ENCODE data around the gene EMSY. TPM values are rescaled to one million over a fixed set of nuclear protein-coding genes. Genes with fewer than 3 reads are reported as not detected.
A peak's percentile ranks its signal among the peaks of the same experiment; 100 is the strongest.

Gene EMSY
- total and polyA plus RNA-seq, 9 of the 15 experiments (the other 6 are each of a cell fraction or from before 2014, with no cell fraction given) = 12.7 to 25.4 (median 17.9) TPM

- TF ChIP-seq E2F1 (CRISPR knock-in tag; IDR thresholded peaks at IDR 0.05) (peak; percentile 66), MEIS2 (IDR thresholded peaks at IDR 0.05; ENCODE audit: partially characterized antibody) (peak; percentile 82), ZBTB2 (IDR thresholded peaks at IDR 0.05) (peak; percentile 79), SUPT5H (IDR thresholded peaks at IDR 0.05) (peak; percentile 99), RBM39 (optimal IDR thresholded peaks at IDR 0.05; ENCODE audit: low read depth, low read length) (peak; percentile 23), HNRNPL (IDR thresholded peaks at IDR 0.05; ENCODE audit: low read depth, low read length) (no peak), SMARCA4 (IDR thresholded peaks at IDR 0.05) (peak; percentile 36; the same call in 1 of the 2 replicates), SREBF1 (IDR thresholded peaks at IDR 0.05; ENCODE audit: borderline replicate concordance, low read depth, low read length) (peak; percentile 17; the same call in 1 of the 2 replicates), PHF8 (IDR thresholded peaks at IDR 0.05; ENCODE audit: borderline replicate concordance, low read length) (peak; percentile 99), TEAD4 (IDR thresholded peaks at IDR 0.05; ENCODE audit: low read length) (0 out of 2 replicates have a peak, but pooled peaks have one; percentile 35), TEAD4 (CRISPR knock-in tag; IDR thresholded peaks at IDR 0.05; ENCODE audit: borderline replicate concordance) (no peak), CTBP1 (IDR thresholded peaks at IDR 0.05; ENCODE audit: borderline replicate concordance) (peak; percentile 78; the same call in 1 of the 2 replicates), HNRNPLL (IDR thresholded peaks at IDR 0.05; ENCODE audit: low read depth, low read length, poor library complexity, severe bottlenecking) (peak; percentile 97), RB1 (IDR thresholded peaks at IDR 0.05; ENCODE audit: low read depth) (peak; percentile 86; the same call in 1 of the 2 replicates), TAF7 (tag; IDR thresholded peaks at IDR 0.05) (peak; percentile 98), SMAD3 (CRISPR knock-in tag; conservative IDR thresholded peaks at IDR 0.05) (0 out of 2 replicates have a peak, but pooled peaks have one; percentile 33), ZNF12 (CRISPR knock-in tag; IDR thresholded peaks at IDR 0.05) (no peak), DACH1 (IDR thresholded peaks at IDR 0.05; ENCODE audit: partially characterized antibody) (no peak), PRMT5 (CRISPR knock-in tag; IDR thresholded peaks at IDR 0.05) (no peak), RAD51 (IDR thresholded peaks at IDR 0.05; ENCODE audit: borderline replicate concordance, low read depth) (no peak), TAF9B (IDR thresholded peaks at IDR 0.05; ENCODE audit: partially characterized antibody) (peak; percentile 96)
- TF ChIP-seq, protein P1, sequence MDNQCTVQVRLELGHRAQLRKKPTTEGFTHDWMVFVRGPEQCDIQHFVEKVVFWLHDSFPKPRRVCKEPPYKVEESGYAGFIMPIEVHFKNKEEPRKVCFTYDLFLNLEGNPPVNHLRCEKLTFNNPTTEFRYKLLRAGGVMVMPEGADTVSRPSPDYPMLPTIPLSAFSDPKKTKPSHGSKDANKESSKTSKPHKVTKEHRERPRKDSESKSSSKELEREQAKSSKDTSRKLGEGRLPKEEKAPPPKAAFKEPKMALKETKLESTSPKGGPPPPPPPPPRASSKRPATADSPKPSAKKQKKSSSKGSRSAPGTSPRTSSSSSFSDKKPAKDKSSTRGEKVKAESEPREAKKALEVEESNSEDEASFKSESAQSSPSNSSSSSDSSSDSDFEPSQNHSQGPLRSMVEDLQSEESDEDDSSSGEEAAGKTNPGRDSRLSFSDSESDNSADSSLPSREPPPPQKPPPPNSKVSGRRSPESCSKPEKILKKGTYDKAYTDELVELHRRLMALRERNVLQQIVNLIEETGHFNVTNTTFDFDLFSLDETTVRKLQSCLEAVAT (IDR thresholded peaks at IDR 0.05) = peak in 1 of 2 experiments; percentile 89; a peak in 2 of 4 replicates
- TF ChIP-seq, protein P2, sequence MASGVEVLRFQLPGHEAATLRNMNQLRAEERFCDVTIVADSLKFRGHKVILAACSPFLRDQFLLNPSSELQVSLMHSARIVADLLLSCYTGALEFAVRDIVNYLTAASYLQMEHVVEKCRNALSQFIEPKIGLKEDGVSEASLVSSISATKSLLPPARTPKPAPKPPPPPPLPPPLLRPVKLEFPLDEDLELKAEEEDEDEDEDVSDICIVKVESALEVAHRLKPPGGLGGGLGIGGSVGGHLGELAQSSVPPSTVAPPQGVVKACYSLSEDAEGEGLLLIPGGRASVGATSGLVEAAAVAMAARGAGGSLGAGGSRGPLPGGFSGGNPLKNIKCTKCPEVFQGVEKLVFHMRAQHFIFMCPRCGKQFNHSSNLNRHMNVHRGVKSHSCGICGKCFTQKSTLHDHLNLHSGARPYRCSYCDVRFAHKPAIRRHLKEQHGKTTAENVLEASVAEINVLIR (CRISPR knock-in tag; IDR thresholded peaks at IDR 0.05) = peak; percentile 54
- TF ChIP-seq, protein P3, sequence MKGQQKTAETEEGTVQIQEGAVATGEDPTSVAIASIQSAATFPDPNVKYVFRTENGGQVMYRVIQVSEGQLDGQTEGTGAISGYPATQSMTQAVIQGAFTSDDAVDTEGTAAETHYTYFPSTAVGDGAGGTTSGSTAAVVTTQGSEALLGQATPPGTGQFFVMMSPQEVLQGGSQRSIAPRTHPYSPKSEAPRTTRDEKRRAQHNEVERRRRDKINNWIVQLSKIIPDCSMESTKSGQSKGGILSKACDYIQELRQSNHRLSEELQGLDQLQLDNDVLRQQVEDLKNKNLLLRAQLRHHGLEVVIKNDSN (CRISPR knock-in tag; IDR thresholded peaks at IDR 0.05) = peak; percentile 47; the same call in 1 of the 2 replicates
These were observed at the start of gene EMSY (continued) for GRCh38 chr11:76444384-76445120.

All from K562 (cell line).